ENCODE results near the gene ADD3.
"Not testable (repeated sequence)": the region's sequence is repeated elsewhere in the genome, so short reads cannot be mapped to it uniquely, and the experiment has no call there.

Gene ADD3

DNA sequence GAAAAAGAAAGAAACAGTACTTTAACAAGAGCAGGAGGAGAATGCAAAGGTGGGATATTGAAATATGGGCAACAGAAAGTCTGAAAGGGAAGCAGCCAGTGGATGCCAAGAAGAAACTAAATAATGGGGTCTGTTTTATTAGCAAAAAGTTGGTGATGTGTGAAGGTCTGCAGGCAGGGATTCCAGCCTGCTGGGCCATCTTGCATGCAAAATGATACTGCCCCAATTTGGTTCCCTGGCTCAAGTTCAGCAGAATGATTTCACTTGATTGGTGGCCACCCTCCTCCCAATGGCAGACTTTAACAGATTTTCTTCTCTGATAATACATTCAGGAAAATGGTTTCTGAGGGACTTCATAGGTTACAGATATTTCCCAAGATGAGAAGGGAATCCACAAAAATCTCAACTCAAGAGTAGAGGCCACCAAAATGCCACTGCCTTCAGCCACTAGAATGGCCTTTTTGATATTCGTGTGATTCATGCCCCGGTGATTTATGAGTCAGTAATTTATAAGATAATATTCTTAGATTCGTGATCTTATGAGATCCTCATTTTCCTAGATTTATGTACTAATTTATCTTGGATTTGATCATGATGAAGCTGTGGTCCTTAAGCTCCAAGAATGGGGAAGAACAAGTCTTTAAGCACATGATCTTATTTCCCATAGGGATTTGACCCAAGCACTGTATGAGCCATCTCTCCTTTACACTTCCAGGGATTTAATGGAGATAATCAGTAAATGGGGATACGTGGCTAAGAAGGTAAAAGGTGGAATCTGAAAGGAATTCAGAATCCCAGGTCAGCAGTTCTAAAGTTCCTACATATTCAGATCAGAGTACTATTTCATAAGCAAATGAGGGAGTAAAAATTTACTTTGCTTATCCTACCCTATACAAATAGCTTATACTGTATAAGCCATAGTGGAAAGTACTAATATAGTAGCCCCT lies 32.3 kb upstream of the ADD3 start:
- no peak for DNase-seq (ENCODE audit: extremely low read depth in 1 of 2, low read depth in 1 of 2)

DNA sequence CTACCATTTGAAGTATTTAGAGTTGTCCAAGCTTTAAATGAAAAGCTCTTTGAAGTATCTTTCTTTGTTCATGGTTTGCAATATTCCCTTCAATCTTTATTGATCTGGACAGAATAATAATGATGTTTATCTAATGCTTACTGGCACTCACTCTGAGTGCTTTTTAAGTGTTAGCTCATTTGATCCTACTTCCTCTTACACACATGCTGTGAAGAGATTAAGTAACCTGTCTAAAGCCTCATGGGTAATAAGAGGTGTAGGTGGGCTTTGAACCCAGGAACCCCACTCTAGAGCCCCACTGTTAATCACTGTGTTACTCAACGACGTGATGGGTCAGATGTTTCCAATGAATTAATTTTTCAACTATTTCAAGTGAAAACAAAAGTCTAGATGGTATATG lies 31.1 kb upstream of the ADD3 start:
- no peak for DNase-seq (ENCODE audit: extremely low read depth in 1 of 2, low read depth in 1 of 2)

DNA sequence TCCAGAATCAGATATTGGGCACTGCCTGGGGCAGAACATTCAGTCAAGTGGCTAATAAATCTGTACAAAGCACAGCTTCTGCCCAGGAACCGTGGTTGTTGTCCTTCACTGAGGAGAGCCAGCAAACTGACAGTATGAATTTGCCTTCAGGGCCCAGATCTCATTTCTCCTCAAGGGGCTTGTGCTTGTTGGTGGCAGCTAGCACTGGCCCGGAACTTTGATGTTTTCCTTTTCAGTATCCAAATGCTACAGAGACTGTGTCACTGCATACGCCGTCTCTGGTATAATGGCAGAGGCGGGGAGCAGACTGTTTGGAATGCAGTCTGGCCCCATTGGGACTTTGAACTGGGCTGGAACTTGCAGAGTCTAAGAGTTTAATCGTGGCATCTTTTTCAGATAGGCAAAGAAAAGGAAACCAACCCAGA lies 30.4 kb upstream of the ADD3 start:
- no peak for DNase-seq (ENCODE audit: extremely low read depth in 1 of 2, low read depth in 1 of 2)

DNA sequence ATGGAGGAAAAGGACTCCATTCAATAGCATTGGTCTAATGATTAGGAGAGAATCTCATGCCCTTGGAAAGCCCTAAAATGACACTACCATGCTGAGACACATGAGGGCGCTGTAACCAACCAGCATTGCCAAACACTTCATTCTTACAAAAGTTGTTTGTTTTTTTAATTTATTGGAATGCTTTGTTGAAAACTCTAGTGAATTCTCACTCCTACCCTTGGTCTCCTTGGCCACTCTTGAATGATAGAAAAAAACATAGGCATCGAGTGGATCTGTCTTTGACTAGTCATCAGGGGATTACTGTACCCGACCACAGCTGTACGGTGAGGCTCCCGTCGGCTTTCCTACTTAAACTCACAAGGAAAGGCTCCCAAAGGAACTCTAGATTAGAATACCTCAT lies 29.3 kb upstream of the ADD3 start:
- DNase-seq (ENCODE audit: extremely low read depth in 1 of 2, low read depth in 1 of 2): peak in 1 of 2 donors; percentile 26

DNA sequence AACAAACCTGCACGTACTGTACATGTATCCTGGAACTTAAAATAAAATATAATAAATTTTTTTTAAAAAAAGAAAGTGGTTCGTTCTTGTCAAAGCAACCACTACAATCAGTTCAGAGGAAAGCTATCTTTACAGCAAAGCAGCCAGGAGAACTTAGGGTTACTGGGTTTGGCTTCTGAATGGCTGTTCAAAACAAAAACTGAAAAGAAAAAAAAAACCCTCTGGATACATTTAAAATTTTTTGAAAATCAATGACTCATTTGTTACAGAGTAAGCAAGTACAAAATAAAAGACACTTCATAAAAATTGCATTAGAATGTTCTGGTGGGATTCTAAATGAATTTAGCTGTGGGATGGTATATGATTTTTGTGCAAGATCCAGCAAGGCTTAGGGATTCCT lies 28.6 kb upstream of the ADD3 start:
- DNase-seq (ENCODE audit: extremely low read depth in 1 of 2, low read depth in 1 of 2): no peak

DNA sequence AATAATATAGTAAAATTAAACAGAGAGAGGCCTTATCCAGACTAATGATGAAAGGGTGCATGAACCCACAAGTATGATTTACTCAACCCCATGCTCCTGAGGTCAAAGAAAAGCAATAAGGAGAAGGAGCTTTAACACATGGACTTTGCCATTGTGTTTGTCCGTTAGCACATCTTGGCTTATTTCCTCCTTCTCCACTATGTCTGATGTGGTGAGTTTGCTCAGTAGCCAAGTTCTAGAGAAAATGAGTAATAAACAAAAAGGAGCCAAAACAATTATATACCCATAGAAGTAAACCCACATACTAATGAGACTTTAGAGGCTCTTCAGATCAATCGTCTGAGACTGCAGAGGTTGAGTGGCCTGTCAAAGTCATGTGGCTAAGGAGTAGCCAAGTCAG lies 26.1 kb upstream of the ADD3 start:
- no peak for DNase-seq (ENCODE audit: extremely low read depth in 1 of 2, low read depth in 1 of 2)

DNA sequence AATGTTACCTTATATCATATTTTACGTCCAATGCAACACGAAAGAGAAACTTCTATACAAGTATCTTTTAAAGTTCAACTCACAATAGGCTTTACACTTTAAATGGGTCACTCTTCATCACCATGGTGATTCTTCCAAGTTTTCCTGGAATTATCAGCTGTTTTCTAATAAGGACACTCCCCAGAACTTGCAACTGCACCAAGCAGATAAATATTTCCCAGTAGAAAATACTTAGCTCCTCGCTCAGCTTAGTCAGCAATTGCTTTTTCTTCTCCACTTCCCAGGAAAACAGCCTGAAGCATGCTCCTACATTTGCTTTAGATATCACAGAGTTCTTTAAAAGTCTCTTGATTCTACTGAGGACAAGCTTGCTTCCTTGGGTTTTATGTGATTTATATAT lies 25.7 kb upstream of the ADD3 start:
- DNase-seq (ENCODE audit: extremely low read depth in 1 of 2, low read depth in 1 of 2): no peak

DNA sequence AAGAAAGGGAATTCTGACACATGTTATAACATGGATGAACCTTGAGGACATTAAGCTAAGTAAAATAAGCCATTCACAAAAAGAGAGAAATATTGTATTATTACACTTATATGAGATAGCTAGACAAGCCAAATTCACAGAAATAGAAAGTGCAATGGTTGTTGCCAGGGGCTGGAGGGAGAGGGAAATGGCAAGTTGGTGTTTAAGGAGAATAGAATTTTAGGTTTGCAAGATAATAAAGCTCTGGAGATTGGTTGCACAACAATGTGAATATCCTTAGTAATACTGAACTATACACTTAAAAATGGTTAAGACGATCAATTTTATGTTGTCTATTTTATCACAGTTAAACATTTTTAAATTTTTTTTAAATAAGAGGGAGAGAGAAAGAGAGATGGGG lies 25.0 kb upstream of the ADD3 start:
- DNase-seq (ENCODE audit: extremely low read depth in 1 of 2, low read depth in 1 of 2): no peak

DNA sequence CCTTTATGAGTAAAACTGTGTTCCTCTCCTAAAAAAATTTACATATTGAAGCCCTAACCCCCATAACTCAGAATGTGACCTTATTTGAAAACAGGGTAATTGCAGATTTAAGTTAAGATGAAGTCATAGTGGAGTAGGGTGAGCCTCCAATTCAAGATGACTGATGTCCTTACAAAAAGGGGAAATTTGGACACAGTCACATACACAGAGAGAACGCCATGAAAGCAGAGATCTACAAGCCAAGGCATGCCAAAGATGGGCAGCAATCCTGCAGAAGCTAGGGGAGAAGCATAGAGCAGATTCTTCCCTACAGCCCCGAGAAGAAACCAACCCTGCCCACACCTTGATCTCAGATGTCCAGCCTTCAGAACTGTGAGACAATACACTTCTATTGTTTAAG lies 23.8 kb upstream of the ADD3 start:
- no peak for DNase-seq (ENCODE audit: extremely low read depth in 1 of 2, low read depth in 1 of 2)

DNA sequence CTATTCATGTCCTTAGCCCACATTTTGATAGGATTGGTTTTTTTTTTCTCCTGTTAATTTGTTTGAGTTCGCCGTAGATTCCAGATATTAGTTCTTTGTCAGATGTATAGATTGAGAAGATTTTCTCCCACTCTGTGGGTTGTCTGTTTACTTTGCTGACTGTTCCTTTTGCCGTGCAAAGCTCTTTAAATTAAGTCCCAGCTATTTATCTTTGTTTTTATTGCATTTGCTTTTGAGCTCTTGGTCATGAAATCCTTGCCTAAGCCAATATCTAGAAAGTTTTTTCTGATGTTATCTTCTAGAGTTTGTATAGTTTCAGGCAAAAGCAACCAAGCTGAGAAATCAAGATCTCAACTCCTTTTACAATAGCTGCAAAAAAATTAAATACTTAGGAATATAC lies 22.0 kb upstream of the ADD3 start:
- DNase-seq (ENCODE audit: extremely low read depth in 1 of 2, low read depth in 1 of 2): not testable (repeated sequence)

DNA sequence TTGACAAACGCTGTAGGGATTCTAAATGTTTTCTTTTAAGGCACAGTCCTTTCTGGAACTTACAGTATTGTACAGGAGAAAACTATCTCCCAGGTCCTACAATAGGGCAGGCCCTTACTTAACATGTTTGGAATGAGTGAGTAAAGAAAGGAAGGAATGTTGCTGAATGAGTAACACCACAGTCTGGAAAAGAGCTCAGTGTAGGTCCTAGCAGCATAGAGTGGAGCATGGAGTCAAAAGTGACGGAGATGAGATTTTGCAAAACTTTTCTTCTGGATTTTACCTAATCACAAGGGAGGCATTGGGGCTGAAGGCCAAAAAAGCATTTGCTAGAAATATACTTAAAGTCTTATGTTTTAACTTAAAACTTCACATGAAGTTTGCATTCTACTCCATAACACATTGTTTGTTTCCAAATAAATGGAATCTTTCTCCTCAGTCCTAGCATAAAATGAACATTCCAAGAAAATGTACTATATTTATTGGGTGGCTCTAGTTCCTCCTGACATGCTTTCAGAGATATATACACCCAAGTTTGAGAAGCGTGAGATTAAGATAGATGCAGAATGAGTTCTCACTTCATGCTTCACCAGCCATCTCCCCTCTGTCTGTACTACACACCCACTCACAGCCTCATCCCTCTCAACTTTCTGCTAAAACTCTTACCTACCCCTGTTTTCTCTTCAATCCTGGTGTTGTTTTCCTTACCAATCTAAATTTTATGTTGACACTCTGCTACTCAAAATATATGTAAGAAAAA lies 20.2 kb upstream of the ADD3 start:
- no peak for DNase-seq (ENCODE audit: extremely low read depth in 1 of 2, low read depth in 1 of 2)

DNA sequence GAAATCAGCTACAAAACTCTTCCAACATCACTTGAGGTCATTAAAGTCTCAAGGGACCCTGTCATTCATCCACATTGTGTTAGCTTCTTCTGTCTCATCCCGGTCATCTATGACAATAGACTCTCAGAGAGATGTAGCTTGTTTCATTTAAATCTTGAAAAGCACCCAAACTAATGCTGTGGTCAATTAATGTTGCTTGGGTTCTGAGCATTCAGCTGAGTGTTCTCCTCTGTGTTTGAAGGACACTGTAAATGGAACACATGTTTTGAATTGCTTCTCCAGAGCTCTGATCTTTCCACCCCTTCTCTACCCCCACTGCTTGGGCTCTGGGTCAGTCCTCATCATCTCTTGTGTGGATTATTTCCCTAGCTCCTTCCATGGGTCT lies 19.6 kb upstream of the ADD3 start:
- no peak for DNase-seq (ENCODE audit: extremely low read depth in 1 of 2, low read depth in 1 of 2)

DNA sequence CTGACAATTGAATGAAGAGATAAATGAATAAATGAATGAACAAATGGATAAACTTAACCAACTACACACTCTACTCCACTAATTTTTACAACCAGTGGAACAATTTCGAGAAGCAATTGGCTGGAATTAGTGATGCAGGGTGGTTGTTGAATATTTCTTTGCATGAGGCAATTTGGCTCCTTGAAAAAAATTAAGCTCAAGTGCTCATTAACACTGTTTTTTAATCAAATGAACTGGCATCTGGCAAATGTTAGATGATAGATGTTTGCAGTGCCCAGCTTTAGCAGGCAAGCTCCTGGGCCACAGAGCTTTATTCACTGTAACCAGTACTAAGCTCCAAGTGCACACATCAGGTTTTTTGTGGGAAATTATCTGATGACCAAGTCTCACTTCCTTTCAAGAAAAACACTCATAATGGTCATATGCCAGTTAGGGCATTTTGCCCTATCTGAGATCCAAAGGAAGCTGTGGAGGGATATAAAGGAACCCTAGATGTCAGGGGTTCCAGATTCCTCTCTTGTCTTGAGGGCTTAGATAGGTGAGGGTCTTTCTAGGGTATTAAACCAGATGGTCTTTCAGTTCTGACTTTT lies 16.4 kb upstream of the ADD3 start:
- DNase-seq (ENCODE audit: extremely low read depth in 1 of 2, low read depth in 1 of 2): no peak

DNA sequence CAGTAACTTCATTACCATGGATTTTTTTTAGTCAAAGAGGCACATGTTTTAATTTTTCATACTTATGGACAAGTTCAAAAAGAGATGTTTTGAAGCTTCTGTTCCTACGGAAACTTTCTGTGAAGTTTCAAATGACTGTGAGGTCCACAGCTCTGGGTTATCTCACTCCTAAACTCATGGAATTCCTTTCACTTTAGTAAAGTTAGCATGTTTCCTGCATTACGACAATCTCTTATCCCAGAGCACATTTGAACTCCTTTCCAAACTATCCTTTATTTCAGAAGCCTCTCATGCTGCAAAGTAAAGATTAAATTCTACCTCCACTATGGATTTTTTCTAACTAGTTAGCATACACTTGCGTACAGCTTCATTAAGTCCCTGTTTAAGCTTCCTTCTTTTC lies 15.3 kb upstream of the ADD3 start:
- DNase-seq (ENCODE audit: extremely low read depth in 1 of 2, low read depth in 1 of 2): no peak

DNA sequence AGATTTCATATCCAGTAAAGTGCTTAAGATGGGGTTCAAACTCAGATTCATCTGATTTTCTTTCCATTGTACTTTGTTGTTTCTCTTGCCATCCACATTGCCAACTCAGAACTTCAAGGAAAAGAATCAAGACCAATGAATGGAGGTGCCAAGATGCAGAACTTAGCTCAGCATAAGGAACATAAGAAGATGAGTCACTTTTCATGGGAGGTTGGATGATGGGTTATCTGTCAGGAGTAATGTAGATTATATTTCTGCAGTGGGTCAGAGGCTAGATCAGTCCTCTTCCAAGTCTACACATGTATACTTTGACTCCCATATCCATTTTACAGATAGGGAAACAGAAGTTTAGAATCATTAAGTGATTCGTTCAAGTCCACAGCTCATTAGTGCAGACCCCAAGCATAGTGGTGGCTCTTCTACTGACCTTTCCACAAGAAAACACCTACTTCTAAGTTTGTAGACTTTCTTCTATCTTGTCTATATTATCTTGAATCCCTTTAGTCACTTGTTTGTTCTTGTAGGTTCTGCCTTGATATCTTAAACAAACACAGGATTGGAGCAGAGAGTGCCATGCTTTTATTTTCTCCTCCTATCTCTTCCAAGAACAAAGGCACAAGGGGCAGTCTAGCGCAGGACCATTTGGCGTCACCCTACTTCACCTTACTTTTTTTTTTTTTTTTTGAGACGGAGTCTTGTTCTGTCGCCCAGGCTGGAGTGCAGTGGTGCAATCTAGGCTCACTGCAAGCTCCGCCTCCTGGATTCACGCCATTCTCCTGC lies 14.0 kb upstream of the ADD3 start:
- DNase-seq (ENCODE audit: extremely low read depth in 1 of 2, low read depth in 1 of 2): no peak

DNA sequence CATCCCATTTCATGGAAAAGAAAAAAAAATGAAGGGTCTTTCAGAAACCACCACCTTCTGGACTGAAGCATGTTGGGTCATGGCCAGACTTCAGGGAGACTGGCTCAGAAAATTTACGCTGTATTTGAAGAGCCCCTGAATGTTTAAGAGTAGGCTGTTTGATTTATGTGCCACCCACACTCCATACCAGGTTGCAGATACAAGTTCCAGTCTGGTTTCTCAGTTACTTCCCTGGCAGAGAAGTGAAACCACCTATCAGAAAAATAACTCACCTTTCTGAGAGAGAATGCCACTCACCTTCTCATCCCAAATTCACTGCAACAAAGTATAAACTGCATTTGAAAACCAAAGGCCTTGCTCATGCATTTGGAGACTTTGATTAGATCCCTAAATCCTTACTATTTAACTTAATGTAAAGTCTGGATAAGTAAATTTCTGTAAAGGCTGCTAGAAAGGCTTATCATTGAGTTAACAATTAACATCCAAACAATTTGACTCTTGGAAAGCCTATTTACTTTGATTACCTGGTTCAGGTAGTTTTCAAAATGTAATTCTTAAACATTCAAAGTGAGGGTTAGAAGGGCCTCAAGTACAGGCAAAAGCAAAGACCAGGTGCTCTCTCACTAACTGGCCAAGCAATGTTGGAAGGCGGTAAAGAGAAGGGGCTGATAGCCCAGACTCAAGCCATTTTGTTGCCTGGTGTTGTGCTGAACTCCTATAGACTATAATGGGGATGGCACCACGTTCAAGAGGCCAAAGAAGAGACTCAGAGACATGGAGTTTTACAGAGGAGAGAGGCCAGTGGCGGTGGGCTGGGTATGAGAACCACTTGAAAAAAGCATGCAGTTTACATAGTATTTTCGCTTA lies 12.8 kb upstream of the ADD3 start:
- DNase-seq (ENCODE audit: extremely low read depth in 1 of 2, low read depth in 1 of 2): no peak

DNA sequence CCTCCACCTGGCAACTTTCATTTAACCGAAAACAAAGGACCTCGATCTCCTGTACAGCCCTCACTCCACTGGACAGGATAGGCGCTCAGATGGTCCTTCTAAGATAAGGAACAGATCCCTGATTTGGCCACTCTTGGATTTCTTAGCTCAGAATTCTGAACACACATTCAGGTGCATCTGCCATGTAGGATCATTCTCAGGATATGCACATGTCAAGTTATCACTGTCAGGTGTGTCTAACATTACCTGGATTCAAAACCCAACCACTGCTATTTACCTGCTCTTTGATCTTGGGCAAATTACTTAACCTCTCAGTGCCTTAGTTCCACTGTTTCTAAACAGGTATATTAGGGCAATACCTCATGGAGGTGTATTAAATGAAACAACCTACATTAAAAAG lies 12.2 kb upstream of the ADD3 start:
- no peak for DNase-seq (ENCODE audit: extremely low read depth in 1 of 2, low read depth in 1 of 2)

DNA sequence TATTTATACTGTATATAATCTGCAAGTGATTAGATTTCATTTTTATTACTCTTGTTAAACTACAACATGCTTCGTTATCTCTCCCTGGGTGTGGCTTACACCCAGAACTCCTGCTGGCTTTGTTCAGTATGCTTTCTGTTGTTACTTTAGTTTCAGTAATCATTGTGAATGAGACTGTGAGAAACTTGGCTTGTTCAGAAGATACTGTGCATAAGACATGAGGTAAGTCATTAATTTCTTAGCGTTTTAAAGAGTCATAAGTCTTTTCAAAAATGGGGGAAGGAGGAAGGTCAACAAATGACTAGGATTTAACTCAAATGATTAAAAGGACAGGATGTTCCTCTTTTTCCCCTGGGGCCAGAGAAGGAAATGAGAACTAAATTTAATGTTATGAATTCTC lies 11.6 kb upstream of the ADD3 start:
- no peak for DNase-seq (ENCODE audit: extremely low read depth in 1 of 2, low read depth in 1 of 2)

DNA sequence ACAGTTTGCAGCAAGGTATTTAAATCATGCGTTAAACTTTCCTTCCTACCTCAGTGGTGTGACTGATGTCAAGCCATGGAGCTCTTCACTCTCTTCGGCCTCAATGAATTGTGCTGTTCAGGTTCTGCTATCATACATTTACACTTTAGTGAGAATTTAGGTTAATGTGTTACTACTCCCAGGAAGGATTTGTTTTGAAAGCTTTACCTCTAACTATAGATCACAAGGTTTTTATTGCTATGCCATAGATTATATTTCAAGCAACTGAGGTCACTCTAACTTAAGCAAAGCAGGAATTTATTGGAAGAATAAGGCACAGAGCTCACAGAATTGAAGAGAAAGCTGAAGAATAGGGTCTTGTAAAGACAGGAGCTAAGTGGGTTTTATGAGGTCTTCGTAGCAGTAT lies 11.0 kb upstream of the ADD3 start:
- no peak for DNase-seq (ENCODE audit: extremely low read depth in 1 of 2, low read depth in 1 of 2)

DNA sequence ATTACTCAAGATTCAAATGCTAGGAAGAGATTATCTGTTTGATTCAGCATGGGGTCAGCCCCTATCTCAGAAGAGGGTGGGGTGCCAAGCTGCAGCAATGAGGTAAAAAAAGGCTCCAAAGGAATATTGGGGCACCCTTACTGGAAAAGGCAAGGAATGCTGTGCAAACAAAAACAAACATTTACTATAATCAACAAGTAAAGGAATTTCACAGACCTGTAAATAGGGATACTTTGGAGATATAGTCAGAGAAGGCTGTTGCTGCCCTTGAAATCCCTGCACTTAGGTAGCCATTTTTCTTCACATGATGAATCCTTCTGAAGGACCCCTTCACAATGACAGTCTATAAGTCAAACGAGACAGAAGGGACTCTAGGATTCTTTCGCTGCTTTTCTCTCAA lies 10.6 kb upstream of the ADD3 start:
- DNase-seq (ENCODE audit: extremely low read depth in 1 of 2, low read depth in 1 of 2): no peak
